ENCODE results near the gene RHCE. TPM values are rescaled to one million over a fixed set of nuclear protein-coding genes. Genes with fewer than 3 reads are reported as not detected.

Gene RHCE
- total and polyA plus RNA-seq, 9 of the 15 experiments (the other 6 are each of a cell fraction or from before 2014, with no cell fraction given), result 5.4 to 31.5 (median 12.6) TPM

DNA sequence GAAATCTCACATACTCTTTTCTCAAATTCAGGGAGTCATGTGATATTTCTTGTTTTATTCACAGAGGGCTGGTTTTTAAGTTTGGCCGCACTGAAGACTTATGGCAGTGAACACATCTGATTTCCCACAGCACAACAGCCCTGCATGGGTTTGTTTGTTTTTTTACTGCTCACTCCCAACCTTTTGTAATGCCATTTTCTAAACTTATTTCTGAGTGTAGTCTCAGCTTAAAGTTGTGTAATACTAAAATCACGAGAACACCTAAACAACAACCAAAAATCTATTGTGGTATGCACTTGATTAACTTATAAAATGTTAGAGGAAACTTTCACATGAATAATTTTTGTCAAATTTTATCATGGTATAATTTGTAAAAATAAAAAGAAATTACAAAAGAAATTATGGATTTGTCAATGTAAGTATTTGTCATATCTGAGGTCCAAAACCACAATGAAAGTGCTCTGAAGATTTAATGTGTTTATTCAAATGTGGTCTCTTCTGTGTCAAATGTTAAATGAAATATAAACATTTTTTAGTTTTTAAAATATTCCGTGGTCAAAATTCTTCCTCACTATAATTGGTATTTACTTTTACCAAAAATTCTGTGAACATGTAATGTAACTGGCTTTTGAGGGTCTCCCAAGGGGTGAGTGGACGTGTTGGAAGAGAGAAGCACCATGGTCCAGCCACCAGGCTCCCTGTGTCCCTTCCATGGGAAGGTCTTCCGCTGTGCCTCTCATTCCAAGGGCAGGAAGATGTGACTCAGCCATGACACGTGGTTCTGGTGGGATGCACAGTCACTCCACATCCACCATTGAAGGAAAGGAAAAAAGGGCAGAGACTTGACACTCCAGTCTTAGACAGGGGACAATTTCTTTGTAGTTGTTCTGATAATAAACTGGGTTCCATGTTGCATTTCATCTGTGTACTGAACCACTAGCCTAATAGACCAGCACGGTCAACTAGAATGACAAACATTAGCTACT lies 59.7 kb downstream of the RHCE start (continued):
- 0 out of 2 replicates have a peak, but pooled peaks have one; percentile 29 for TF ChIP-seq CREB3L1 (IDR thresholded peaks at IDR 0.05; ENCODE audit: borderline replicate concordance, low read depth)
- TF ChIP-seq, protein P1, sequence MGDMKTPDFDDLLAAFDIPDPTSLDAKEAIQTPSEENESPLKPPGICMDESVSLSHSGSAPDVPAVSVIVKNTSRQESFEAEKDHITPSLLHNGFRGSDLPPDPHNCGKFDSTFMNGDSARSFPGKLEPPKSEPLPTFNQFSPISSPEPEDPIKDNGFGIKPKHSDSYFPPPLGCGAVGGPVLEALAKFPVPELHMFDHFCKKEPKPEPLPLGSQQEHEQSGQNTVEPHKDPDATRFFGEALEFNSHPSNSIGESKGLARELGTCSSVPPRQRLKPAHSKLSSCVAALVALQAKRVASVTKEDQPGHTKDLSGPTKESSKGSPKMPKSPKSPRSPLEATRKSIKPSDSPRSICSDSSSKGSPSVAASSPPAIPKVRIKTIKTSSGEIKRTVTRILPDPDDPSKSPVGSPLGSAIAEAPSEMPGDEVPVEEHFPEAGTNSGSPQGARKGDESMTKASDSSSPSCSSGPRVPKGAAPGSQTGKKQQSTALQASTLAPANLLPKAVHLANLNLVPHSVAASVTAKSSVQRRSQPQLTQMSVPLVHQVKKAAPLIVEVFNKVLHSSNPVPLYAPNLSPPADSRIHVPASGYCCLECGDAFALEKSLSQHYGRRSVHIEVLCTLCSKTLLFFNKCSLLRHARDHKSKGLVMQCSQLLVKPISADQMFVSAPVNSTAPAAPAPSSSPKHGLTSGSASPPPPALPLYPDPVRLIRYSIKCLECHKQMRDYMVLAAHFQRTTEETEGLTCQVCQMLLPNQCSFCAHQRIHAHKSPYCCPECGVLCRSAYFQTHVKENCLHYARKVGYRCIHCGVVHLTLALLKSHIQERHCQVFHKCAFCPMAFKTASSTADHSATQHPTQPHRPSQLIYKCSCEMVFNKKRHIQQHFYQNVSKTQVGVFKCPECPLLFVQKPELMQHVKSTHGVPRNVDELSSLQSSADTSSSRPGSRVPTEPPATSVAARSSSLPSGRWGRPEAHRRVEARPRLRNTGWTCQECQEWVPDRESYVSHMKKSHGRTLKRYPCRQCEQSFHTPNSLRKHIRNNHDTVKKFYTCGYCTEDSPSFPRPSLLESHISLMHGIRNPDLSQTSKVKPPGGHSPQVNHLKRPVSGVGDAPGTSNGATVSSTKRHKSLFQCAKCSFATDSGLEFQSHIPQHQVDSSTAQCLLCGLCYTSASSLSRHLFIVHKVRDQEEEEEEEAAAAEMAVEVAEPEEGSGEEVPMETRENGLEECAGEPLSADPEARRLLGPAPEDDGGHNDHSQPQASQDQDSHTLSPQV (IDR thresholded peaks at IDR 0.05), result peak; percentile 88
- TF ChIP-seq CREB1 (IDR thresholded peaks at IDR 0.05), result no peak
- no peak for TF ChIP-seq CREB1 (CRISPR knock-in tag; IDR thresholded peaks at IDR 0.05)
- TF ChIP-seq NR4A1 (CRISPR knock-in tag; IDR thresholded peaks at IDR 0.05), result no peak
- TF ChIP-seq NR4A1 (tag; IDR thresholded peaks at IDR 0.05), result 0 out of 2 replicates have a peak, but pooled peaks have one; percentile 27
- 0 out of 2 replicates have a peak, but pooled peaks have one; percentile 20 for TF ChIP-seq HDAC8 (tag; IDR thresholded peaks at IDR 0.05)
- no peak for TF ChIP-seq BCL6 (CRISPR knock-in tag; IDR thresholded peaks at IDR 0.05)
- TF ChIP-seq ZKSCAN3 (CRISPR knock-in tag; IDR thresholded peaks at IDR 0.05), result no peak
- TF ChIP-seq, protein P2, sequence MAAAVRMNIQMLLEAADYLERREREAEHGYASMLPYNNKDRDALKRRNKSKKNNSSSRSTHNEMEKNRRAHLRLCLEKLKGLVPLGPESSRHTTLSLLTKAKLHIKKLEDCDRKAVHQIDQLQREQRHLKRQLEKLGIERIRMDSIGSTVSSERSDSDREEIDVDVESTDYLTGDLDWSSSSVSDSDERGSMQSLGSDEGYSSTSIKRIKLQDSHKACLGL (CRISPR knock-in tag; IDR thresholded peaks at IDR 0.05; ENCODE audit: borderline replicate concordance, poor library complexity, severe bottlenecking), result peak; percentile 24
- peak; percentile 73 for TF ChIP-seq USF1 (CRISPR knock-in tag; IDR thresholded peaks at IDR 0.05)
- TF ChIP-seq GABPA (tag; conservative IDR thresholded peaks at IDR 0.05; ENCODE audit: low read depth), result peak; percentile 24; the same call in 1 of the 2 replicates
- no peak for TF ChIP-seq POLR2AphosphoS5 (IDR thresholded peaks at IDR 0.05; ENCODE audit: control insufficient read depth, insufficient read depth, low read depth, low read length)
- TF ChIP-seq NR2C1 (IDR thresholded peaks at IDR 0.05), result no peak
- peak; percentile 60 for TF ChIP-seq NR2C1 (tag; IDR thresholded peaks at IDR 0.05)
- no peak for TF ChIP-seq GATA2 (CRISPR knock-in tag; IDR thresholded peaks at IDR 0.05)
- 0 out of 2 replicates have a peak, but pooled peaks have one; percentile 19 for TF ChIP-seq PTRF (tag; IDR thresholded peaks at IDR 0.05)
- peak; percentile 58; the same call in 1 of the 2 replicates for TF ChIP-seq NFATC3 (IDR thresholded peaks at IDR 0.05)

Data from K562 (cell line).